ENCODE measurements around the gene ZC3HAV1. TPM values are rescaled to one million over a fixed set of nuclear protein-coding genes. Genes with fewer than 3 reads are reported as not detected.

ZC3HAV1 gene
- total RNA-seq, 2 donors from 2014 or later, result 67.6 to 76.0 TPM

DNA sequence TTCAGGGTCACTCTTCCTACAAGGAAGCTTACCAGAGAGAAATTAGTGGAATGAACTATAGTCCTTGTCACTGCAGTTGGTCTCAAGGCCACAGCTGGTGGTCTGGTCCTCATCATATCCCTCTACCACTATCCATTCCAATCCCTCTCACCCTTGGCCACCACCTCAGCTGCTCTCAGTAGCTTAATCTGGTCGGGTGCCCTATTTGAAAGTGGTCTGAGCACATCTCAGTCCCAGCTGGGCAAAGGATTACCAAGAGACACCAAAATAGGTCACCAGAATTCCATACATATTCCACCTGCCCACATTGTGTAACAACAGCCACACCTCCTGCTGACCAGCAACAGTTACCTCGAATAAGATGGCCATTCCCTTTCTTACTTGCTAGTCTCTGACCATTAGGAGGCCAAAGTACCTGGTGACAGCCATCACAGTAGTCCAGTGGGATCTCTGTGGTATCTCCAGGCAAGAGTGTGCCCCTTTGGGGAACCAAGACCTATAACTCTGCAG lies 3.3 kb upstream of the ZC3HAV1 start:
- peaks cover 15% of the 10 kb centered on the region for H3K27me3 ChIP-seq (ENCODE audit: control insufficient read depth, insufficient read depth, low read length, poor library complexity, severe bottlenecking)
- Mint-ChIP-seq H3K4me1 (peaks cover 14% of the 10 kb centered on the region), H3K4me3 (no peak overlapping the region), H3K27me3 (ENCODE audit: insufficient read depth) (no peaks in the 10 kb centered on the region), H3K9me3 (no peaks in the 10 kb centered on the region), H3K27ac (no peak overlapping the region), H3K36me3 (ENCODE audit: low read depth) (peaks cover 5% of the 10 kb centered on the region)
- TF ChIP-seq, protein P1, sequence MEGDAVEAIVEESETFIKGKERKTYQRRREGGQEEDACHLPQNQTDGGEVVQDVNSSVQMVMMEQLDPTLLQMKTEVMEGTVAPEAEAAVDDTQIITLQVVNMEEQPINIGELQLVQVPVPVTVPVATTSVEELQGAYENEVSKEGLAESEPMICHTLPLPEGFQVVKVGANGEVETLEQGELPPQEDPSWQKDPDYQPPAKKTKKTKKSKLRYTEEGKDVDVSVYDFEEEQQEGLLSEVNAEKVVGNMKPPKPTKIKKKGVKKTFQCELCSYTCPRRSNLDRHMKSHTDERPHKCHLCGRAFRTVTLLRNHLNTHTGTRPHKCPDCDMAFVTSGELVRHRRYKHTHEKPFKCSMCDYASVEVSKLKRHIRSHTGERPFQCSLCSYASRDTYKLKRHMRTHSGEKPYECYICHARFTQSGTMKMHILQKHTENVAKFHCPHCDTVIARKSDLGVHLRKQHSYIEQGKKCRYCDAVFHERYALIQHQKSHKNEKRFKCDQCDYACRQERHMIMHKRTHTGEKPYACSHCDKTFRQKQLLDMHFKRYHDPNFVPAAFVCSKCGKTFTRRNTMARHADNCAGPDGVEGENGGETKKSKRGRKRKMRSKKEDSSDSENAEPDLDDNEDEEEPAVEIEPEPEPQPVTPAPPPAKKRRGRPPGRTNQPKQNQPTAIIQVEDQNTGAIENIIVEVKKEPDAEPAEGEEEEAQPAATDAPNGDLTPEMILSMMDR (conservative IDR thresholded peaks at IDR 0.05), result no peak
- WGBS, 2 experiments (ENCODE audit: insufficient coverage in 1 of 2, insufficient read length in 1 of 2), result 89% methylated on average over 1 to 2 of the region's 2 CpGs
- H3K27ac ChIP-seq (ENCODE audit: low read depth, low read length), result no peak overlapping the region
- H3K4me1 ChIP-seq (ENCODE audit: control insufficient read depth, insufficient read depth, low read length), result no peaks in the 10 kb centered on the region
- no peak overlapping the region for H3K4me3 ChIP-seq (ENCODE audit: low read length)
- no peak for DNase-seq
- no peak overlapping the region for H3K9ac ChIP-seq (ENCODE audit: extremely low read depth, low read length, poor library complexity, severe bottlenecking)
- no peaks in the 10 kb centered on the region for H3K9me3 ChIP-seq (ENCODE audit: control insufficient read depth, low read length)
- H3K36me3 ChIP-seq (ENCODE audit: control insufficient read depth, insufficient read depth, low read length), result no peaks in the 10 kb centered on the region

DNA sequence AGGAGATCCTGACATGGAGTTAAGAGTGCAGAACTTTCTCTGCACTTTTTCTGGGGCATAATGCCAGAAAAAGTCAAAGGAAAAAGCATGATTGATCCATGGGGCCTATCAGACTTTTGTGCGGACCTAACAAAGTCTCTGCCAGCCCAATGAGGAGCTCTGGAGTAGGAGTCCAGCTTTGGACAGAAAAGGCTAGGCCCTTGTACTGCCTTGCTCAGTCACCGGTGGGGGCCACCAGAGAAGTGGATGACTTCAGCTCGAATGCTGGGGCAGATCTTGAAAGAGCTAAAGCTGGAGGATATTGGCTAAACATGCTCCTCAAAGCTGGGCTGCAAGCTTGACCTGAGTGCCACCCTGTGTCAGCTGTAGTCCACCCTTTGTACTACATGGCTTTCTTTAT lies 2.8 kb upstream of the ZC3HAV1 start:
- Histone ChIP-seq H3K27me3 (ENCODE audit: control insufficient read depth, insufficient read depth, low read length, poor library complexity, severe bottlenecking) (peaks cover 15% of the 10 kb centered on the region), H3K36me3 (ENCODE audit: control insufficient read depth, insufficient read depth, low read length) (no peaks in the 10 kb centered on the region), H3K4me3 (ENCODE audit: low read length) (no peak overlapping the region), H3K27ac (ENCODE audit: low read depth, low read length) (no peak overlapping the region), H3K9me3 (ENCODE audit: control insufficient read depth, low read length) (no peaks in the 10 kb centered on the region), H3K4me1 (ENCODE audit: control insufficient read depth, insufficient read depth, low read length) (no peaks in the 10 kb centered on the region), H3K9ac (ENCODE audit: extremely low read depth, low read length, poor library complexity, severe bottlenecking) (no peak overlapping the region)
- Mint-ChIP-seq H3K4me3 (no peak overlapping the region), H3K27ac (no peak overlapping the region), H3K9me3 (no peaks in the 10 kb centered on the region), H3K36me3 (ENCODE audit: low read depth) (peaks cover 8% of the 10 kb centered on the region), H3K4me1 (peaks cover 14% of the 10 kb centered on the region), H3K27me3 (ENCODE audit: insufficient read depth) (no peaks in the 10 kb centered on the region)
- TF ChIP-seq, protein P1 (conservative IDR thresholded peaks at IDR 0.05), result no peak
- WGBS, 2 experiments (ENCODE audit: insufficient coverage in 1 of 2, insufficient read length in 1 of 2), result 97 to 100% methylated on average over 1 to 3 of the region's 3 CpGs
- DNase-seq, result no peak

DNA sequence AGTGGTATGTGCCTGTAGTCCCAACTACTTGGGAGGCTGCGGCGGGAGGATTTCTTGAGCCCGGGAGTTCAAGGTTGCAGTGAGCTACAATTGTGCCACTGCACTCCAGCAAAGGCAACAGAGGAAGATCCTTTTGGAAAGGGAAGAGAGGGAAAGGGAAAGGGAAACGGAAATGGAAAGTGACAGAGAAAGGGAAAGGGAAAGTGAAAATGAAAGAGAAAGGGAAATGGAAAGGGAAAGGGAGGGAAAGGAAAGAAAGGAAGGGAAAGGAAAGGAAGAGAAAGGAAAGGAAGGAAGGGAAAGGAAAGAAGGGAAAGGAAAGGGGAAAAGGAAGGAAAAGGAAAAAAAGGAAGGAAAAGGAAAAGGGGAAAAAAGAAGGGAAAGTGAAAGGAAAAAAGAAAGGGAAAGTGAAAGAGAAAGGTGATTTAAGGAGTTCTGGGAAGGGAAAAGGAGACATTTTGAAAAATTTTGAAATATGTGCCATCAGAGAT lies 2.3 kb upstream of the ZC3HAV1 start:
- H3K36me3 Mint-ChIP-seq (ENCODE audit: low read depth), result peaks cover 10% of the 10 kb centered on the region
- no peak overlapping the region for H3K4me3 Mint-ChIP-seq
- no peaks in the 10 kb centered on the region for H3K27me3 Mint-ChIP-seq (ENCODE audit: insufficient read depth)
- Histone ChIP-seq H3K4me3 (ENCODE audit: low read length) (no peak overlapping the region), H3K27me3 (ENCODE audit: control insufficient read depth, insufficient read depth, low read length, poor library complexity, severe bottlenecking) (peaks cover 15% of the 10 kb centered on the region), H3K9me3 (ENCODE audit: control insufficient read depth, low read length) (no peaks in the 10 kb centered on the region), H3K4me1 (ENCODE audit: control insufficient read depth, insufficient read depth, low read length) (no peaks in the 10 kb centered on the region), H3K9ac (ENCODE audit: extremely low read depth, low read length, poor library complexity, severe bottlenecking) (no peak overlapping the region), H3K36me3 (ENCODE audit: control insufficient read depth, insufficient read depth, low read length) (no peaks in the 10 kb centered on the region), H3K27ac (ENCODE audit: low read depth, low read length) (no peak overlapping the region)
- no peak overlapping the region for H3K27ac Mint-ChIP-seq
- peaks cover 11% of the 10 kb centered on the region for H3K4me1 Mint-ChIP-seq
- no peaks in the 10 kb centered on the region for H3K9me3 Mint-ChIP-seq
- TF ChIP-seq, protein P1 (conservative IDR thresholded peaks at IDR 0.05), result no peak
- 80 to 94% methylated on average over 2 to 4 of the region's 4 CpGs for WGBS, 2 experiments (ENCODE audit: insufficient coverage in 1 of 2, insufficient read length in 1 of 2)
- no peak for DNase-seq
